HepG2 (cell line): ENCODE data around the gene GPR179. TPM values are rescaled to one million over a fixed set of nuclear protein-coding genes. Genes with fewer than 3 reads are reported as not detected.
"Not testable (repeated sequence)": the region's sequence is repeated elsewhere in the genome, so short reads cannot be mapped to it uniquely, and the experiment has no call there.

Source experiments
- BORCS8-MEF2B ChIP-seq: sonication (generic); formaldehyde crosslinking; IDR thresholded peaks from 2 replicates; pipeline ENCODE4 v1.8.0; 2022; ENCODE audit warnings: mild to moderate bottlenecking, missing genetic modification reagents
- FOXP4 ChIP-seq: sonication (generic); formaldehyde crosslinking; IDR thresholded peaks from 2 replicates; pipeline ENCODE4 v1.4.0; 2020; ENCODE audit warnings: missing genetic modification reagents
- HDAC2 ChIP-seq: sonication (generic); formaldehyde crosslinking; IDR thresholded peaks from 2 replicates; pipeline ENCODE4 v1.4.0; 2020; ENCODE audit warnings: missing genetic modification reagents
- KLF6 ChIP-seq: IDR thresholded peaks from 2 replicates; pipeline ENCODE4 v1.8.0; 2016; ENCODE audit warnings: missing biosample characterization, missing genetic modification reagents
- KMT2A ChIP-seq: sonication (generic); formaldehyde crosslinking; IDR thresholded peaks from 2 replicates; pipeline ENCODE4 v1.4.0; 2020; ENCODE audit warnings: missing genetic modification reagents
- MIER3 ChIP-seq: IDR thresholded peaks from 2 replicates; pipeline ENCODE4 v1.6.1; 2016; ENCODE audit warnings: missing compliant biosample characterization, borderline replicate concordance
- NFKB2 ChIP-seq: sonication (generic); formaldehyde crosslinking; IDR thresholded peaks from 2 replicates; pipeline ENCODE4 v1.4.0; 2020; ENCODE audit warnings: missing genetic modification reagents, borderline replicate concordance
- ONECUT2 ChIP-seq: sonication (generic); formaldehyde crosslinking; IDR thresholded peaks from 2 replicates; pipeline ENCODE4 v1.4.0; 2020; ENCODE audit warnings: missing genetic modification reagents
- PRMT3 ChIP-seq: sonication (generic); formaldehyde crosslinking; IDR thresholded peaks from 2 replicates; pipeline ENCODE4 v1.8.1; 2022; ENCODE audit warnings: low read depth, mild to moderate bottlenecking, moderate library complexity, missing genetic modification reagents, borderline replicate concordance
- RBM39 ChIP-seq: fragments of 200-400 bp; formaldehyde crosslinking; IDR thresholded peaks from one replicate; pipeline ENCODE4 v1.6.1; 2018; ENCODE audit warnings: antibody characterized with exemption, mild to moderate bottlenecking, low read depth, low read length; ENCODE audit not compliant: poor library complexity, severe bottlenecking
- RXRB ChIP-seq: IDR thresholded peaks from 2 replicates; pipeline ENCODE4 v1.6.1; 2016; ENCODE audit warnings: borderline replicate concordance, missing genetic modification reagents, missing compliant biosample characterization
- SALL1 ChIP-seq: sonication (generic); formaldehyde crosslinking; IDR thresholded peaks from 2 replicates; pipeline ENCODE4 v1.8.0; 2022; ENCODE audit warnings: mild to moderate bottlenecking, missing genetic modification reagents
- SOX13 ChIP-seq, 3 experiments: fragments of 450-650 bp in 1 of 3; sonication (generic) in 1 of 3; formaldehyde crosslinking in 1 of 3; IDR thresholded peaks in 2 of 3; conservative IDR thresholded peaks in 1 of 3; 2 replicates each; pipeline versions ENCODE4 v1.5.0 to v1.6.1; 2016 to 2020; ENCODE audit warnings: antibody characterized with exemption in 1 of 3, mild to moderate bottlenecking in 1 of 3, missing compliant biosample characterization in 1 of 3, missing genetic modification reagents in 1 of 3, moderate library complexity in 1 of 3
- SUZ12 ChIP-seq: fragments of 150-350 bp; IDR thresholded peaks from 2 replicates; pipeline ENCODE4 v1.6.1; 2014; ENCODE audit warnings: low read depth, low read length
- THAP11 ChIP-seq: IDR thresholded peaks from 2 replicates; pipeline ENCODE4 v1.6.1; 2016; ENCODE audit warnings: missing biosample characterization, missing genetic modification reagents
- ZNF18 ChIP-seq: sonication (generic); formaldehyde crosslinking; IDR thresholded peaks from 2 replicates; pipeline ENCODE4 v1.8.0; 2022; ENCODE audit warnings: mild to moderate bottlenecking, missing genetic modification reagents; ENCODE audit not compliant: insufficient replicate concordance
- ZNF350 ChIP-seq: sonication (generic); formaldehyde crosslinking; IDR thresholded peaks from 2 replicates; pipeline ENCODE4 v1.4.0; 2020; ENCODE audit warnings: mild to moderate bottlenecking, low read depth, missing genetic modification reagents, borderline replicate concordance
- polyA plus RNA-seq, 8 experiments: library from polyadenylated mRNA; depleted of rRNA in 3 of 8; stranded (reverse) in 7 of 8; unstranded in 1 of 8; fragments of >200 nt; fragmentation: Illumina TruSeq in 4 of 8; extraction: Trizol in 4 of 8; gene quantifications; 2 replicates each; pipeline versions ENCODE4 v1.2.1 to v1.2.3, GENCODE V29; 2011 to 2016; ENCODE audit warnings: low read depth in 4 of 8, missing spikeins in 1 of 8, mixed read lengths in 1 of 8; ENCODE audit not compliant: insufficient read depth in 1 of 8
- total RNA-seq, 5 experiments: library from RNA; depleted of rRNA; stranded (reverse); fragments of >200 nt; fragmentation: Illumina TruSeq; extraction: Trizol; gene quantifications; 2 replicates each; pipeline ENCODE4 v1.2.3, GENCODE V29; 2016; ENCODE audit warnings: low read depth in 1 of 5
- TF ChIP-seq, protein P1 (sequence below): sonication (generic); formaldehyde crosslinking; IDR thresholded peaks from 2 replicates; pipeline ENCODE4 v1.8.1; 2023; ENCODE audit warnings: mild to moderate bottlenecking, inconsistent platforms, moderate library complexity, missing genetic modification reagents, borderline replicate concordance
- TF ChIP-seq, protein P2 (sequence below): sonication (generic); formaldehyde crosslinking; conservative IDR thresholded peaks from 2 replicates; pipeline ENCODE4 v1.4.0; 2020; ENCODE audit warnings: mild to moderate bottlenecking, missing genetic modification reagents, moderate library complexity

Gene GPR179
- total and polyA plus RNA-seq, 2 of the 13 experiments (the other 11 are each of a cell fraction or from before 2014, with no cell fraction given) = 0.03 TPM; not detected in 1

DNA sequence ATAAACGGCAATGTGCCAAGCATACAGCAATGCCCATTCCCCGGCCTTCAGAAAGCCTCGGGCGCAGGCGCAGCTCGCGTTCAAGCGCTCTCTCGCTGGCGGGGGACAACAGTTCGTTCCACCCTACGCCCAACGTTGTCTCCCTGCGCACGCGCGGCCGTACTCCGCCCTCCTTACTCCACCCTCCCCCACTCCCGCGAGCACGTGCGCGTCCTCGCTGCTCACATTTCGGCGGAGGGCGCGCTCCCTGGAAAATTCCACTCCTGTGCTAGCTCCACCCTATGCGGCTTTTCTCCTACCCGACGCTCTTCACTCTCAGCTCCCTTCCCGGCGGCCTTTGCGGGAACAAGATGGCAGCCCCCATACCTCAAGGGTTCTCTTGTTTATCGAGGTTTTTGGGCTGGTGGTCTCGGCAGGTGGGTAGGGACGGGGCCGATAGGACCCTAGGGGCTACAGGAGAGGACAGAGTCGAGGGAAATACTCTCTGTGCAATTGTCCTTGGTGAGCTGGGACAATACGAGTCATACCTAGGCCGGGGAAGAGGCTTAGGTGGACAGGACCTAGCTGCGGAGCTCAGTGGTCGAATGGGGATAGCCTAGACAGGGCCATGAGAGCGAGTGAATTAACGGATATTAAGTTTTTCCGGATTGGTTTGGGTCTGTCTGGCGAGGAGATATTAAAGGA is 46.8 kb downstream of the GPR179 start, which contains the start of gene MRPL45 (continued):
- TF ChIP-seq SALL1 = peak; percentile 62
- peak; percentile 49 for TF ChIP-seq RBM39
- peak; percentile 41 for TF ChIP-seq RXRB (CRISPR knock-in tag)
- 0 out of 2 replicates have a peak, but pooled peaks have one; percentile 12 for TF ChIP-seq ONECUT2 (CRISPR knock-in tag)
- TF ChIP-seq FOXP4 (CRISPR knock-in tag) = peak; percentile 30; the same call in 1 of the 2 replicates
- not testable (repeated sequence) for TF ChIP-seq SOX13 (IDR thresholded peaks at IDR 0.05)
- TF ChIP-seq SOX13 (CRISPR knock-in tag; conservative IDR thresholded peaks at IDR 0.05 in 1 of 2, IDR thresholded peaks at IDR 0.05 in 1 of 2) = peak in 1 of 2 experiments; percentile 38; a peak in 1 of 4 replicates
- TF ChIP-seq HDAC2 = peak; percentile 52
- TF ChIP-seq, protein P1, sequence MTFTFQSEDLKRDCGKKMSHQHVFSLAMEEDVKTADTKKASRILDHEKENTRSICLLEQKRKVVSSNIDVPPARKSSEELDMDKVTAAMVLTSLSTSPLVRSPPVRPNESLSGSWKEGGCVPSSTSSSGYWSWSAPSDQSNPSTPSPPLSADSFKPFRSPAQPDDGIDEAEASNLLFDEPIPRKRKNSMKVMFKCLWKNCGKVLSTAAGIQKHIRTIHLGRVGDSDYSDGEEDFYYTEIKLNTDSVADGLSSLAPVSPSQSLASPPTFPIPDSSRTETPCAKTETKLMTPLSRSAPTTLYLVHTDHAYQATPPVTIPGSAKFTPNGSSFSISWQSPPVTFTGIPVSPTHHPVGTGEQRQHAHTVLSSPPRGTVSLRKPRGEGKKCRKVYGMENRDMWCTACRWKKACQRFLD = peak; percentile 62; the same call in 1 of the 2 replicates
- peak; percentile 78; the same call in 1 of the 2 replicates for TF ChIP-seq NFKB2 (CRISPR knock-in tag)
- 0 out of 2 replicates have a peak, but pooled peaks have one; percentile 26 for TF ChIP-seq KMT2A
- peak; percentile 77 for TF ChIP-seq THAP11 (CRISPR knock-in tag)
- peak; percentile 39; the same call in 1 of the 2 replicates for TF ChIP-seq SUZ12
- peak; percentile 52; the same call in 1 of the 2 replicates for TF ChIP-seq KLF6 (CRISPR knock-in tag)
- peak; percentile 71; the same call in 1 of the 2 replicates for TF ChIP-seq ZNF350 (CRISPR knock-in tag)
- TF ChIP-seq PRMT3 (CRISPR knock-in tag) = peak; percentile 63; the same call in 1 of the 2 replicates
- TF ChIP-seq MIER3 (CRISPR knock-in tag) = peak; percentile 89; the same call in 1 of the 2 replicates
- TF ChIP-seq, protein P2, sequence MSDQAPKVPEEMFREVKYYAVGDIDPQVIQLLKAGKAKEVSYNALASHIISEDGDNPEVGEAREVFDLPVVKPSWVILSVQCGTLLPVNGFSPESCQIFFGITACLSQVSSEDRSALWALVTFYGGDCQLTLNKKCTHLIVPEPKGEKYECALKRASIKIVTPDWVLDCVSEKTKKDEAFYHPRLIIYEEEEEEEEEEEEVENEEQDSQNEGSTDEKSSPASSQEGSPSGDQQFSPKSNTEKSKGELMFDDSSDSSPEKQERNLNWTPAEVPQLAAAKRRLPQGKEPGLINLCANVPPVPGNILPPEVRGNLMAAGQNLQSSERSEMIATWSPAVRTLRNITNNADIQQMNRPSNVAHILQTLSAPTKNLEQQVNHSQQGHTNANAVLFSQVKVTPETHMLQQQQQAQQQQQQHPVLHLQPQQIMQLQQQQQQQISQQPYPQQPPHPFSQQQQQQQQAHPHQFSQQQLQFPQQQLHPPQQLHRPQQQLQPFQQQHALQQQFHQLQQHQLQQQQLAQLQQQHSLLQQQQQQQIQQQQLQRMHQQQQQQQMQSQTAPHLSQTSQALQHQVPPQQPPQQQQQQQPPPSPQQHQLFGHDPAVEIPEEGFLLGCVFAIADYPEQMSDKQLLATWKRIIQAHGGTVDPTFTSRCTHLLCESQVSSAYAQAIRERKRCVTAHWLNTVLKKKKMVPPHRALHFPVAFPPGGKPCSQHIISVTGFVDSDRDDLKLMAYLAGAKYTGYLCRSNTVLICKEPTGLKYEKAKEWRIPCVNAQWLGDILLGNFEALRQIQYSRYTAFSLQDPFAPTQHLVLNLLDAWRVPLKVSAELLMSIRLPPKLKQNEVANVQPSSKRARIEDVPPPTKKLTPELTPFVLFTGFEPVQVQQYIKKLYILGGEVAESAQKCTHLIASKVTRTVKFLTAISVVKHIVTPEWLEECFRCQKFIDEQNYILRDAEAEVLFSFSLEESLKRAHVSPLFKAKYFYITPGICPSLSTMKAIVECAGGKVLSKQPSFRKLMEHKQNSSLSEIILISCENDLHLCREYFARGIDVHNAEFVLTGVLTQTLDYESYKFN (CRISPR knock-in tag) = peak; percentile 70
- peak; percentile 41; the same call in 1 of the 2 replicates for TF ChIP-seq BORCS8-MEF2B
- TF ChIP-seq ZNF18 = peak; percentile 9
